ENCODE results near the gene KCNG3.

KCNG3 gene

DNA sequence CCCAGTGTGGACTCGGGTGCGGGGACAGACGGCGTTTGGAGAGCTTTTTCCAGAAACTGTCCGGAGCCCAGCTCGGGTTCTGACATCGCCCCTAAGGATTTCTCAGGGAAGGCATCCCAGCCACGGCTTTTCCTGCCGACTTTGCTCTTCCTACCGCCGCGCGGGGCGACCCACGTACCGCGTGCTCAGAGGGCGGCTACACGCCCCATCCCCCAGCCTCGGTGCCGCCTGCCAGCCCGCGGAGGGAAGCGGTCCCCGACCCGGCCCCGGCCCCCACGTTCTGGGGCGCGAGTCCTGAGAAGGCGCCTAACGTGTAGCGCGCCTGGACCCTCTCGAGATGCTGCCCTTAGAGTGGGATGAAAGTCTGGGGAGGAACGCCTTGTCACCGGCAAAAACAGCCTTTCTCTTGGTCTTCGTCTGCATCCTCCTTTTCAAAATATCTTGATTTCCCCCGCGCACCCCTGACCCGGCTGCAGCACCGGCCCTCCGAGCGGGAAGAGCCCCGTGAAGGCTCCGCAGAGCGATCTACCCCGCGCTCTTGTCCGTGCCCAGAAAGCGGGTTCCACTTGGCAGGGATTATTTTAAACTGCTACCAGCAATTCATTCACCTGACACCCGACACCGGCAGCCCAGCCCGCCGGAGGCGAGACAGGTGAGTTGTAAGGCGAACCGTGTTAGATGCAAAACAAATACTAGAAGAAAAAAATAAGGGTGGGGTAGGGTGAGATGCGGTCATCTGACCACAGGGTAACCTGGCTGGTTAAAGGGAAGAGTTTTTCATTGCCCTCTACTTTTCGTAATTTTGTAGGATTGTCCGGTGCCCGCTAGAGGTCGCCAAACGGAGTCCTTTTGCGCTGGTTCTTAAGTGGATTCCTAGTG is 812 bp upstream of the KCNG3 start:
- peak; percentile 82 for DNase-seq
- H3K27ac Mint-ChIP-seq: no peak overlapping the region
- H3K4me1 Mint-ChIP-seq: peaks cover 22% of the 10 kb centered on the region

DNA sequence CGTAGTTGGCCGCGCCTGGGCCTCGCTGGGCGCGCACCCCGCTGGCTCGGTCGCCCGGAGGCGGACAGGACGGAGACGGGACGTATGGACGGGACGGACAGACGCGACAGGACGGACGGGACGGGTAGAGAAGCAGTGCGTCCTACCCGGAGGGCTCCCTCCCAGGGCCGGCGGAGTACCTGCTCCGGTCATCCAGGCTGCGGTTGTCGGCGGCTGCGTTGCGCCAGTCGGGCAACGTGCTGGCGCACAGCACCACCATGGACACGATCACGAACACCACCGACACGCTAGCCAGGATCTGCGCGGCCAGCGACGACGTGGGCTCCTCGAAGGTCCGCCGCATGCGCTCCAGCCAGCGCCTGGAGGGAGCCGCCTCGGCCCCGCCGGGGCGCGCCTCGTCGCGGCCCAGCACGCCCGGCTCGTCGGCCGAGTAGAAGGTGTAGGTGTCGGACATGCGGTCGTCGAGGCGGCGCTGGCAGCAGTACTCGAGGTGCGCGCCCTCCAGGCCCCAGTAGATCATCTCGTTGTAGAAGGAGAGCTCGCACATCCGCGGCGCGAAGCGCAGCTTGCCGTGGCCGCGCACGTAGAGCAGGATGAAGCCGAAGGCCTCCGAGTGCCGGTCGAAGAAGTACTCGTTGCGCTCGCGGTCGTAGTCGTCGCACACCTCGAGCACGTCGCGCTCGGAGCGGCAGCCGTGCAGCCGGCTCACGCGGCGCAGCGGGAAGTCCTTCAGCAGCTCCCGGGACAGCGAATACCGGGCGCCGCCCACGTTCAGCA is 903 bp downstream of the KCNG3 start:
- Mint-ChIP-seq H3K27ac (no peak overlapping the region), H3K36me3 (ENCODE audit: low read depth) (no peaks in the 10 kb centered on the region), H3K4me1 (peaks cover 10% of the 10 kb centered on the region), H3K4me3 (peak overlapping the region; percentile 75), H3K27me3 (ENCODE audit: low read depth, poor library complexity) (peaks cover 68% of the 10 kb centered on the region), H3K9me3 (no peaks in the 10 kb centered on the region)
- TF ChIP-seq, protein P1, sequence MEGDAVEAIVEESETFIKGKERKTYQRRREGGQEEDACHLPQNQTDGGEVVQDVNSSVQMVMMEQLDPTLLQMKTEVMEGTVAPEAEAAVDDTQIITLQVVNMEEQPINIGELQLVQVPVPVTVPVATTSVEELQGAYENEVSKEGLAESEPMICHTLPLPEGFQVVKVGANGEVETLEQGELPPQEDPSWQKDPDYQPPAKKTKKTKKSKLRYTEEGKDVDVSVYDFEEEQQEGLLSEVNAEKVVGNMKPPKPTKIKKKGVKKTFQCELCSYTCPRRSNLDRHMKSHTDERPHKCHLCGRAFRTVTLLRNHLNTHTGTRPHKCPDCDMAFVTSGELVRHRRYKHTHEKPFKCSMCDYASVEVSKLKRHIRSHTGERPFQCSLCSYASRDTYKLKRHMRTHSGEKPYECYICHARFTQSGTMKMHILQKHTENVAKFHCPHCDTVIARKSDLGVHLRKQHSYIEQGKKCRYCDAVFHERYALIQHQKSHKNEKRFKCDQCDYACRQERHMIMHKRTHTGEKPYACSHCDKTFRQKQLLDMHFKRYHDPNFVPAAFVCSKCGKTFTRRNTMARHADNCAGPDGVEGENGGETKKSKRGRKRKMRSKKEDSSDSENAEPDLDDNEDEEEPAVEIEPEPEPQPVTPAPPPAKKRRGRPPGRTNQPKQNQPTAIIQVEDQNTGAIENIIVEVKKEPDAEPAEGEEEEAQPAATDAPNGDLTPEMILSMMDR (IDR thresholded peaks at IDR 0.05): no peak
- DNase-seq: peak; percentile 57

More for the DNA sequence above, 812 bp upstream of the KCNG3 start:
- Mint-ChIP-seq H3K4me3 (peak overlapping the region; percentile 86), H3K36me3 (ENCODE audit: low read depth) (no peaks in the 10 kb centered on the region), H3K27me3 (ENCODE audit: low read depth, poor library complexity) (peaks cover 58% of the 10 kb centered on the region), H3K9me3 (no peaks in the 10 kb centered on the region)
- TF ChIP-seq, protein P1 (IDR thresholded peaks at IDR 0.05): peak; percentile 93

DNA sequence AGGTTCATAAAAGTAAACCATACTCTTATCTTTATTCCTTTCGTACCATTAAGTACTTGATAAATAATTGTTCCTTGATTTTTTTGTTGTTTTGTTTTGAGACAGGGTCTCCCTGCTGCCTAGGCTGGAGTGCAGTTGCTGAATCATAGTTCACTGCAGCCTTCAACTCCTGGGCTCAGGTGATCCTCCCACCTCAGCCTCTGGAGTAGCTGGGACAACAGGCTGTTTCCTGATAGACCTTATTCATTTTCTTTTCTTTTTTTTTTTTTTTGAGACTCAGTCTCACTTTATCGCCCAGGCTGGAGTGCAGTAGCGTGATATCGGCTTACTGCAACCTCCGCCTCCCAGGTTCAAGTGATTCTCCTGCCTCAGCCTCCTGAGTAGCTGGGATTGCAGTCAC is 5.5 kb downstream of the KCNG3 start:
- H3K27me3 Mint-ChIP-seq (ENCODE audit: low read depth, poor library complexity): peaks cover 62% of the 10 kb centered on the region
- TF ChIP-seq, protein P1 (IDR thresholded peaks at IDR 0.05): no peak
- no peaks in the 10 kb centered on the region for H3K36me3 Mint-ChIP-seq (ENCODE audit: low read depth)

DNA sequence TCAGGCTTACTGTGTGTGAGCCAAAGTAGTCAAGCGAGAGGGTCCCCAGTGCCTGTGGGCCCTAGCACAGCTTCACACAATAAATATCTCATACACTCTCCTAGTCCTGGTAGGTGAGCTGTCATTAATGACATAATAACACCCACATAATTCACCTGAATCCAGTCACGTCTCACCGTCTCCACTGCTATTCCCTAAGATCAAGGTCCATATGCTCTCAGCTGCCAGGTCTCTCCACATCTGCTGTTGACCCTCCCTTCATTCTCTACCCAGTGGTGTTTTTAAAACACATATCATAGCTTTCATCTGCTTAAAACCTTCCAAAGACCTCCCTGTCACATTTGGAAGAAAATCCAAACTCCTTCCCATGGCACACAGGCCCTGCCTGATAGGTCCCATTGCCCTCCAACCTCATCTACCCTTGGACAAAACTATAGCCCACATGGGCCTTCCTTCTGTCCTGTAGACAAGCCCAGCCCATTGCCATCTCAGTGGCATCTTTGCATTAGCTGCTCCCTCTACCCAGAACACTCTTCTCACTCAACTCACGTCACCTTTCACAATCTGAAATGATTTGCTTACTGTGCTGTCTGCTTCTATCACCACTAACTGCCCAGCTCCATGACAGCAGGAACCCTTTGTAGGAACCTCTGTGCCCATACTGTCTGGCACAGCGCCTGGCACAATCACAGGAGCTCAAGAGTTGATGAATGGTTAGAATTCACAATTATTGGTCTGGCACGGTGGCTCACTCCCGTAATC is 7.5 kb downstream of the KCNG3 start:
- Mint-ChIP-seq H3K27ac (no peak overlapping the region), H3K4me3 (no peak overlapping the region), H3K9me3 (no peaks in the 10 kb centered on the region), H3K4me1 (no peaks in the 10 kb centered on the region), H3K36me3 (ENCODE audit: low read depth) (no peaks in the 10 kb centered on the region), H3K27me3 (ENCODE audit: low read depth, poor library complexity) (peaks cover 42% of the 10 kb centered on the region)
- TF ChIP-seq, protein P1 (IDR thresholded peaks at IDR 0.05): no peak
- DNase-seq: no peak

More for the DNA sequence above, 5.5 kb downstream of the KCNG3 start:
- no peaks in the 10 kb centered on the region for H3K4me1 Mint-ChIP-seq
- H3K4me3 Mint-ChIP-seq: no peak overlapping the region
- DNase-seq: no peak
- no peak overlapping the region for H3K27ac Mint-ChIP-seq
- no peaks in the 10 kb centered on the region for H3K9me3 Mint-ChIP-seq

DNA sequence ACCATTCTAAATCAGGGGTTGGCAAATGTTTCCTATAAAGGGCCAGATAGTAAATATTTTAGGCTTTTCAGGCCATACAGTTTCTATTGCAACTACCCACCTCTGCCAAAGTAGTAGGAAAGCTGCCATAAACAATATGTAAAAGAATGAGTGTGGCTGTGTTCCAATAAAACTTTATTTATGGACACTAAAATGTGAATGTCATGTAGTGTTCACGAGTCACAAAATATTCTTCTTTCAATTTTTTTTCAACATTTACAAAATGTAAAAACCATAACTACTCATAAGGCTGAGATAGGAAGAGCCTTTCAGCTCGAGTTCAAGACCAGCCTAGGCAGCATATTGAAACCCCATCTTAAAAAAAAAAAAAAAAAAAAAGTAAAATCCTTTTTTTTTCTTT is 13.4 kb downstream of the KCNG3 start:
- no peak for DNase-seq
- H3K36me3 Mint-ChIP-seq (ENCODE audit: low read depth): no peaks in the 10 kb centered on the region

More for the DNA sequence above, 13.4 kb downstream of the KCNG3 start:
- TF ChIP-seq, protein P1 (IDR thresholded peaks at IDR 0.05): no peak
- Mint-ChIP-seq H3K9me3 (no peaks in the 10 kb centered on the region), H3K4me3 (no peak overlapping the region), H3K27me3 (ENCODE audit: low read depth, poor library complexity) (peaks cover 7% of the 10 kb centered on the region), H3K27ac (no peak overlapping the region), H3K4me1 (no peaks in the 10 kb centered on the region)
